Activated CD4-positive, alpha-beta T cell treated with anti-CD3 and anti-CD28 coated beads for 36 hours (primary cell): ENCODE data around the gene MPZL3. TPM values are rescaled to one million over a fixed set of nuclear protein-coding genes. Genes with fewer than 3 reads are reported as not detected.

ENCODE experiments used
- ATAC-seq: fragments of 200-7000 bp; cut with Tn5 transposase; one replicate; pipeline ENCODE4 v1.10.0; 2021; ENCODE audit warnings: mild to moderate bottlenecking, moderate library complexity
- CTCF ChIA-PET: fragments of 350-600 bp; sonication (Branson Sonifier 250); formaldehyde crosslinking; loops from one replicate; lab custom pipeline; 2021; ENCODE audit warnings: antibody characterized with exemption; lab: Charles Lee
- POLR2A ChIA-PET: fragments of 350-600 bp; sonication (Branson Sonifier 250); formaldehyde crosslinking; loops from one replicate; lab custom pipeline; 2021; ENCODE audit warnings: antibody characterized with exemption, inconsistent platforms; lab: Charles Lee
- DNase-seq: peaks from one replicate; pipeline ENCODE4 v3.0.0-alpha.2; 2020
- H3K27ac Mint-ChIP-seq: one replicate; pipeline ENCODE4 v1.8.0; 2021; ENCODE audit warnings: mixed read lengths
- H3K27me3 Mint-ChIP-seq: one replicate; pipeline ENCODE4 v1.8.0; 2021; ENCODE audit warnings: mixed read lengths
- H3K36me3 Mint-ChIP-seq: one replicate; pipeline ENCODE4 v1.8.0; 2021; ENCODE audit warnings: low read depth, mixed read lengths
- H3K4me1 Mint-ChIP-seq: one replicate; pipeline ENCODE4 v1.8.0; 2021; ENCODE audit warnings: mixed read lengths
- H3K4me3 Mint-ChIP-seq: one replicate; pipeline ENCODE4 v1.8.0; 2021; ENCODE audit warnings: mild to moderate bottlenecking, moderate library complexity, mixed read lengths
- H3K9me3 Mint-ChIP-seq: one replicate; pipeline ENCODE4 v1.8.0; 2021; ENCODE audit warnings: low read depth, mixed read lengths
- intact Hi-C, 2 experiments: fragments of 100-400 bp; cut with DNase I in 1 of 2; cut with micrococcal nuclease in 1 of 2; formaldehyde crosslinking; loops; one replicate each; pipeline versions ENCODE4 v1.14.2 to v1.15.1; 2022 to 2024; cut with DNase I, micrococcal nuclease
- total RNA-seq, 2 experiments: library from RNA; stranded (reverse); gene quantifications; one replicate each; pipeline ENCODE4 v1.2.3, GENCODE V29; 2021

The MPZL3 gene
- total RNA-seq, result 10 to 100 TPM; 45.9 to 53.2 TPM

- Mint-ChIP-seq H3K4me3 (peak within 1 kb of the TSS; percentile 82), H3K36me3 (peaks cover 39% of the 10 kb centered on the region), H3K27me3 (no peaks in the 10 kb centered on the region), H3K4me1 (peaks cover 36% of the 10 kb centered on the region), H3K27ac (peak within 1 kb of the TSS; percentile 96), H3K9me3 (peaks cover 3% of the 10 kb centered on the region)
- ChIA-PET CTCF (interaction anchor here (0.7 to 2.1 kb wide), 13 partner anchors 9 to 98 kb away, joined by 3 to 13 read pairs (median 4); partner anchors contain the start of gene JAML), POLR2A (interaction anchor here (0.5 to 2.1 kb wide), 5 partner anchors 10 to 592 kb away, joined by 3 to 10 read pairs (median 7); partner anchors contain the start of genes CD3D and JAML)
- intact Hi-C loops, result loop anchor here (1.0 to 2.0 kb wide), 3 partner anchors 28 to 149 kb away; partner anchors contain the start of gene ATP5MG (in 1 of the 2)
- peak; percentile 65 for ATAC-seq
- peak; percentile 90 for DNase-seq
Measured at GRCh38 chr11:118251858-118252652, at the start of gene MPZL3. Gene MPZL3 (minus strand): TSS chr11:118252365. CDS start chr11:118252294, 71 bp downstream.

GRCh38 chr11:118301600-118302195 lies 49.5 kb upstream of the MPZL3 start:
- intact Hi-C loops, result loop anchor here (10.0 kb wide), 2 partner anchors 297 to 487 kb away; no protein-coding TSS in a partner anchor

GRCh38 chr11:118295815-118296454 lies 43.8 kb upstream of the MPZL3 start:
- DNase-seq (peak; percentile 62), ATAC-seq (peak; percentile 85)
- Mint-ChIP-seq H3K4me3 (no peak overlapping the region), H3K27ac (peak overlapping the region; percentile 68), H3K4me1 (peaks cover 16% of the 10 kb centered on the region), H3K27me3 (no peaks in the 10 kb centered on the region), H3K36me3 (no peaks in the 10 kb centered on the region), H3K9me3 (no peaks in the 10 kb centered on the region)
- POLR2A ChIA-PET, result interaction anchor here (0.8 to 1.0 kb wide), 3 partner anchors 9 to 72 kb away, joined by 4 to 6 read pairs (median 4); partner anchors contain the start of genes CD3E and JAML
- intact Hi-C loops, result loop anchor here in 1 of 2 experiments (1.0 kb wide), 2 partner anchors 57 to 192 kb away; no protein-coding TSS in a partner anchor
- CTCF ChIA-PET, result interaction anchor here (0.6 to 3.3 kb wide), 55 partner anchors 8 to 1201 kb away, joined by 3 to 24 read pairs (median 4); partner anchors contain the start of genes CD3D, CD3E, CD3G and JAML

More at GRCh38 chr11:118301600-118302195, 49.5 kb upstream of the MPZL3 start:
- no peak for DNase-seq
- no peak for ATAC-seq
- H3K27ac Mint-ChIP-seq, result peak overlapping the region; percentile 51
- no peak overlapping the region for H3K4me3 Mint-ChIP-seq
- H3K4me1 Mint-ChIP-seq, result peaks cover 43% of the 10 kb centered on the region
- ChIA-PET POLR2A (interaction anchor here (0.6 to 1.7 kb wide), 3 partner anchors 28 to 44 kb away, joined by 4 to 5 read pairs (median 4); partner anchors contain the start of gene CD3D), CTCF (interaction anchor here (0.6 to 1.6 kb wide), 10 partner anchors 10 to 484 kb away, joined by 3 to 4 read pairs (median 3); no protein-coding TSS in a partner anchor)
- H3K36me3 Mint-ChIP-seq, result peaks cover 19% of the 10 kb centered on the region
- H3K9me3 Mint-ChIP-seq, result no peaks in the 10 kb centered on the region
- no peaks in the 10 kb centered on the region for H3K27me3 Mint-ChIP-seq

- Mint-ChIP-seq H3K4me1 (peaks cover 17% of the 10 kb centered on the region), H3K27me3 (no peaks in the 10 kb centered on the region), H3K36me3 (no peaks in the 10 kb centered on the region), H3K9me3 (no peaks in the 10 kb centered on the region), H3K4me3 (no peak overlapping the region), H3K27ac (no peak overlapping the region)
- POLR2A ChIA-PET, result interaction anchor here (1.0 kb wide), 2 partner anchors 9 to 71 kb away, joined by 4 to 6 read pairs; partner anchors contain the start of genes CD3E and JAML
- intact Hi-C loops, result no loop called here
- CTCF ChIA-PET, result interaction anchor here (0.6 to 3.3 kb wide), 52 partner anchors 8 to 1200 kb away, joined by 3 to 24 read pairs (median 5); partner anchors contain the start of genes CD3D, CD3E, CD3G and UBE4A
- no peak for ATAC-seq
- DNase-seq, result no peak
Measured at GRCh38 chr11:118295199-118295598, 43.0 kb upstream of the MPZL3 start.

- ATAC-seq (no peak), DNase-seq (no peak)
- no peak overlapping the region for H3K4me3 Mint-ChIP-seq
- peaks cover 17% of the 10 kb centered on the region for H3K4me1 Mint-ChIP-seq
- H3K9me3 Mint-ChIP-seq, result peaks cover 2% of the 10 kb centered on the region
- intact Hi-C loops, result no loop called here
- H3K27me3 Mint-ChIP-seq, result no peaks in the 10 kb centered on the region
- ChIA-PET CTCF (interaction anchor here (0.6 to 2.7 kb wide), 4 partner anchors 10 to 99 kb away, joined by 3 to 24 read pairs (median 12); partner anchors contain the start of gene CD3E), POLR2A (no interaction called here)
- H3K27ac Mint-ChIP-seq, result no peak overlapping the region
- H3K36me3 Mint-ChIP-seq, result no peaks in the 10 kb centered on the region
Measured at GRCh38 chr11:118294053-118294452, 41.9 kb upstream of the MPZL3 start.

- DNase-seq (no peak), ATAC-seq (no peak)
- no peaks in the 10 kb centered on the region for H3K27me3 Mint-ChIP-seq
- H3K9me3 Mint-ChIP-seq, result peaks cover 2% of the 10 kb centered on the region
- H3K4me1 Mint-ChIP-seq, result peaks cover 25% of the 10 kb centered on the region
- no peak overlapping the region for H3K4me3 Mint-ChIP-seq
- POLR2A ChIA-PET, result no interaction called here
- no peak overlapping the region for H3K27ac Mint-ChIP-seq
- H3K36me3 Mint-ChIP-seq, result no peaks in the 10 kb centered on the region
- intact Hi-C loops, result loop anchor here (1.0 to 2.0 kb wide), 3 partner anchors 33 to 146 kb away; no protein-coding TSS in a partner anchor
- CTCF ChIA-PET, result interaction anchor here (0.5 to 1.7 kb wide), 22 partner anchors 8 to 866 kb away, joined by 3 to 12 read pairs (median 4); partner anchors contain the start of genes CD3D and MPZL2
Measured at GRCh38 chr11:118291477-118292135, 39.4 kb upstream of the MPZL3 start.

GRCh38 chr11:118290923-118291322 lies 38.8 kb upstream of the MPZL3 start:
- H3K4me3 Mint-ChIP-seq, result no peak overlapping the region
- no peaks in the 10 kb centered on the region for H3K27me3 Mint-ChIP-seq
- ChIA-PET POLR2A (interaction anchor here (0.7 kb wide), 1 partner anchor 165 kb away, joined by 15 read pairs; no protein-coding TSS in a partner anchor), CTCF (interaction anchor here (0.6 to 1.7 kb wide), 19 partner anchors 9 to 865 kb away, joined by 3 to 12 read pairs (median 4); partner anchors contain the start of genes CD3D and MPZL2)
- peak; percentile 58 for DNase-seq
- H3K36me3 Mint-ChIP-seq, result no peaks in the 10 kb centered on the region
- peaks cover 2% of the 10 kb centered on the region for H3K9me3 Mint-ChIP-seq
- peak; percentile 74 for ATAC-seq
- intact Hi-C loops, result loop anchor here (1.0 to 2.0 kb wide), 3 partner anchors 32 to 146 kb away; no protein-coding TSS in a partner anchor
- peak overlapping the region; percentile 8 for H3K27ac Mint-ChIP-seq
- peaks cover 26% of the 10 kb centered on the region for H3K4me1 Mint-ChIP-seq

GRCh38 chr11:118289401-118289800 lies 37.2 kb upstream of the MPZL3 start:
- intact Hi-C loops, result no loop called here
- ChIA-PET CTCF (interaction anchor here (0.5 to 3.6 kb wide), 13 partner anchors 10 to 287 kb away, joined by 3 to 14 read pairs (median 4); no protein-coding TSS in a partner anchor), POLR2A (interaction anchor here (0.7 kb wide), 2 partner anchors 288 to 499 kb away, joined by 3 to 5 read pairs; no protein-coding TSS in a partner anchor)
- no peak for DNase-seq
- peaks cover 2% of the 10 kb centered on the region for H3K9me3 Mint-ChIP-seq
- no peaks in the 10 kb centered on the region for H3K36me3 Mint-ChIP-seq
- peaks cover 26% of the 10 kb centered on the region for H3K4me1 Mint-ChIP-seq
- no peak overlapping the region for H3K4me3 Mint-ChIP-seq
- no peak overlapping the region for H3K27ac Mint-ChIP-seq
- no peak for ATAC-seq
- no peaks in the 10 kb centered on the region for H3K27me3 Mint-ChIP-seq

GRCh38 chr11:118287006-118287405 lies 34.8 kb upstream of the MPZL3 start:
- Mint-ChIP-seq H3K4me1 (peaks cover 46% of the 10 kb centered on the region), H3K9me3 (peaks cover 2% of the 10 kb centered on the region), H3K27ac (no peak overlapping the region), H3K4me3 (no peak overlapping the region), H3K27me3 (no peaks in the 10 kb centered on the region), H3K36me3 (no peaks in the 10 kb centered on the region)
- no peak for DNase-seq
- intact Hi-C loops, result no loop called here
- peak; percentile 67 for ATAC-seq
- CTCF ChIA-PET, result interaction anchor here (0.6 to 3.6 kb wide), 6 partner anchors 9 to 143 kb away, joined by 3 to 14 read pairs (median 4); no protein-coding TSS in a partner anchor
- POLR2A ChIA-PET, result no interaction called here
